ENCODE measurements around the gene HUWE1. TPM values are rescaled to one million over a fixed set of nuclear protein-coding genes. Genes with fewer than 3 reads are reported as not detected.
"Not testable (repeated sequence)": the region's sequence is repeated elsewhere in the genome, so short reads cannot be mapped to it uniquely, and the experiment has no call there.

The HUWE1 gene
- polyA plus RNA-seq, 1 experiment: 76.1 TPM

GRCh38 chrX:53724872-53725271, 38.4 kb upstream of the HUWE1 start:
- ChIA-PET POLR2A (no interaction called here), CTCF (no interaction called here)
- H3K27me3 ChIP-seq (ENCODE audit: control insufficient read depth, insufficient read depth, low read length): no peaks in the 10 kb centered on the region
- DNase-seq (ENCODE audit: low read depth, low spot score): no peak
- TF ChIP-seq CTCF (IDR thresholded peaks at IDR 0.05; ENCODE audit: low read depth, low read length): no peak
- no peak overlapping the region for H3K27ac ChIP-seq (ENCODE audit: low read depth, low read length)
- no peak overlapping the region for H3K4me3 ChIP-seq (ENCODE audit: low read depth, low read length)
- peaks cover 5% of the 10 kb centered on the region; the same call in 1 of the 2 replicates for H3K9me3 ChIP-seq (ENCODE audit: control insufficient read depth, insufficient read depth, low read length)

- Histone ChIP-seq H3K9me3 (ENCODE audit: control insufficient read depth, insufficient read depth, low read length) (peaks cover 5% of the 10 kb centered on the region; the same call in 1 of the 2 replicates), H3K27ac (ENCODE audit: low read depth, low read length) (no peak overlapping the region), H3K27me3 (ENCODE audit: control insufficient read depth, insufficient read depth, low read length) (no peaks in the 10 kb centered on the region), H3K4me3 (ENCODE audit: low read depth, low read length) (no peak overlapping the region)
- POLR2A ChIA-PET: no interaction called here
- no peak for TF ChIP-seq CTCF (IDR thresholded peaks at IDR 0.05; ENCODE audit: low read depth, low read length)
- no peak for DNase-seq (ENCODE audit: low read depth, low spot score)
- CTCF ChIA-PET: no interaction called here
These were observed 36.9 kb upstream of the HUWE1 start for GRCh38 chrX:53723381-53723780.

GRCh38 chrX:53721610-53722009, 35.1 kb upstream of the HUWE1 start:
- H3K9me3 ChIP-seq (ENCODE audit: control insufficient read depth, insufficient read depth, low read length); CTCF ChIA-PET; H3K4me3 ChIP-seq (ENCODE audit: low read depth, low read length); H3K27me3 ChIP-seq (ENCODE audit: control insufficient read depth, insufficient read depth, low read length); H3K27ac ChIP-seq (ENCODE audit: low read depth, low read length); DNase-seq (ENCODE audit: low read depth, low spot score): not testable (repeated sequence)
- POLR2A ChIA-PET: interaction anchor here (0.7 kb wide), 1 partner anchor 17 kb away, joined by 3 read pairs; no protein-coding TSS in a partner anchor

- CTCF ChIA-PET; POLR2A ChIA-PET; H3K27ac ChIP-seq (ENCODE audit: low read depth, low read length); H3K9me3 ChIP-seq (ENCODE audit: control insufficient read depth, insufficient read depth, low read length); DNase-seq (ENCODE audit: low read depth, low spot score); H3K27me3 ChIP-seq (ENCODE audit: control insufficient read depth, insufficient read depth, low read length); H3K4me3 ChIP-seq (ENCODE audit: low read depth, low read length): not testable (repeated sequence)
These were observed 33.1 kb upstream of the HUWE1 start for GRCh38 chrX:53719666-53720065.

GRCh38 chrX:53718073-53718472, 31.6 kb upstream of the HUWE1 start:
- Histone ChIP-seq H3K9me3 (ENCODE audit: control insufficient read depth, insufficient read depth, low read length) (peaks cover 5% of the 10 kb centered on the region; the same call in 1 of the 2 replicates), H3K27me3 (ENCODE audit: control insufficient read depth, insufficient read depth, low read length) (no peaks in the 10 kb centered on the region), H3K4me3 (ENCODE audit: low read depth, low read length) (no peak overlapping the region), H3K27ac (ENCODE audit: low read depth, low read length) (no peak overlapping the region)
- ChIA-PET POLR2A (no interaction called here), CTCF (no interaction called here)
- DNase-seq (ENCODE audit: low read depth, low spot score): no peak
- no peak for TF ChIP-seq CTCF (IDR thresholded peaks at IDR 0.05; ENCODE audit: low read depth, low read length)

GRCh38 chrX:53717205-53717604, 30.7 kb upstream of the HUWE1 start:
- Histone ChIP-seq H3K9me3 (ENCODE audit: control insufficient read depth, insufficient read depth, low read length) (peaks cover 5% of the 10 kb centered on the region; the same call in 1 of the 2 replicates), H3K27ac (ENCODE audit: low read depth, low read length) (no peak overlapping the region), H3K4me3 (ENCODE audit: low read depth, low read length) (no peak overlapping the region), H3K27me3 (ENCODE audit: control insufficient read depth, insufficient read depth, low read length) (no peaks in the 10 kb centered on the region)
- ChIA-PET POLR2A (no interaction called here), CTCF (no interaction called here)
- DNase-seq (ENCODE audit: low read depth, low spot score): no peak
- TF ChIP-seq CTCF (IDR thresholded peaks at IDR 0.05; ENCODE audit: low read depth, low read length): no peak
